HG03460 (cell line): ENCODE data around the gene STOX1.
"Not testable (repeated sequence)": the region's sequence is repeated elsewhere in the genome, so short reads cannot be mapped to it uniquely, and the experiment has no call there.

Experiments used
- ATAC-seq: cut with Tn5 transposase; IDR thresholded peaks from one replicate; pipeline ENCODE4 v1.9.1; 2021; ENCODE audit not compliant: unreplicated experiment

The STOX1 gene

DNA sequence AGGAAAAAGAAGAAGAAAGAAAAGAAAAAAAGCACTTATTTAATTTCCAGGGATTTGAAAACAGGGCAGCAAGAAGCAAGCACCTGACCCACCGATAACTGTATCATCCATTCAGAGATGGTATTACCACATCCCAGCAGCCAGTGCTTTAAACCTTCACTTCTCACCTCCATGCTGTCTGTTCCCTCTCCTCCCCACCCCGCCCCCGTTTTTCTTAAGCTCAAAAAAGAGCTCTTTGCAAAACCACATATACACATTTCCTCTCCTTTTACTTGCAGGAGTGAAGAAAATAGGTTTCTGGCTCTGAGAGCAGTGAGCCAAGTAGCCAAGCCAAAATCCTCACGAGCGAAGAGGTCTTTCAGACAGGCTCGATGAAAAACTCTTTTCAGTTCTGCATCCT lies 2.2 kb downstream of the STOX1 start:
- no peak for ATAC-seq

DNA sequence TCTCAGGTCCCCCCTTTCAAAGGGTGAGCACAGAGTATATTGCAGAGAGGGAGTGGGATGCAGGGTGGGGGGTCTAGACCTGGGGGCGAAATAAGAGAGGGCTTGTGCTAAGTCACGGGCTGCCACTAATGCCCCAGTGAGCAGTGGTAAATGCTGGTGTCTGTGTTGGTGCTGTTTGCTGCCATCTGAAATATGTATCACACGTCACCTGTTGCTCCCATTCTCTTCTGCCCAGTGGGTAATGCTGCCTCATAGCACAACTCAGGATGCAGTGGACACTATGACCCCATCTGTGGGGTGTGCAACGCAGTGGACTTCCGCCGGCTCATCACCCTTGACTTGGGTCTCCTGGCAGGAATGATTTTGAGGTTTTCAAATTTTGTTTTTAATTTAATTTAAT lies 2.6 kb downstream of the STOX1 start:
- no peak for ATAC-seq

DNA sequence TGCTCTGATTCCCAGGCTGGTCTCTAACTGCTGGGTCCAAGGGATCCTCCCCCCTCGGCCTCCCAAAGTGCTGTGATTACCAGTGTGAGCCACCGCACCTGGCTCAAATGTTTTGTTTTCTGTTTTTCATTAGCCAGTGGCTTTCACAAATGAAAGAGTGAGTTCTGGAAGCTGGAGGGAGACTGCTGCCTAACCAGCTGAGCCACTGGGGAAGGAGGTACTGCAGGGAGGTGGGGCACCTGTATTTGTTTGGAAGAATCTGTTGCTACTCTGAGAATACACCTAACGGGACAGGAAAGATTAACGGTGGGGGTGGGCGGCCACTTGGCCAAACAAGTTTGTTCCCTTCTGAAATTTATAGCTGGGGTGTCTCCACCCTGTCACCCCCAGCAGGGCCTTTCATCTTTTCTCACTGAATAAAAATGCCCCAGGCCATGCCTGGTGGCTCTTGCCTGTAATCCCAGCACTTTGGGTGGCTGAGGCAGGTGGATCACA lies 4.7 kb downstream of the STOX1 start:
- ATAC-seq: no peak

DNA sequence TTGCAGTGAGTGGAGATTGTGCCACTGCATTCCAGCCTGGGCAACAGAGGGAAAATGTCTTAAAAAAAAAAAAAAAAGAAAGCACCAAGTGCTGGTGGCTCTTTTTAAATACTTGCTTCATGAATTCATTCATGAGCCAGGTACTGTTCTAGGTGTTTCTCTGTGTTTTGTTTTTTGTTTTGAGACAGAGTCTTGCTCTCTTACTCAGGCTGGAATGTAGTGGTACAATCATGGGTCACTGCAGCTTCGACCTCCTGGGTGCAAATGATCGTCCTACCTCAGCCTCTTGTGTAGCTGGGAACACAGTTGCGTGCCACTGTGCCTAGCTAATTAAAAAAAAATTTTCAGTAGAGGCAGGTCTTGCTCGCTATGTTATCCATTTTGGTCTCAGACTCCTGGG lies 5.3 kb downstream of the STOX1 start:
- ATAC-seq: no peak

DNA sequence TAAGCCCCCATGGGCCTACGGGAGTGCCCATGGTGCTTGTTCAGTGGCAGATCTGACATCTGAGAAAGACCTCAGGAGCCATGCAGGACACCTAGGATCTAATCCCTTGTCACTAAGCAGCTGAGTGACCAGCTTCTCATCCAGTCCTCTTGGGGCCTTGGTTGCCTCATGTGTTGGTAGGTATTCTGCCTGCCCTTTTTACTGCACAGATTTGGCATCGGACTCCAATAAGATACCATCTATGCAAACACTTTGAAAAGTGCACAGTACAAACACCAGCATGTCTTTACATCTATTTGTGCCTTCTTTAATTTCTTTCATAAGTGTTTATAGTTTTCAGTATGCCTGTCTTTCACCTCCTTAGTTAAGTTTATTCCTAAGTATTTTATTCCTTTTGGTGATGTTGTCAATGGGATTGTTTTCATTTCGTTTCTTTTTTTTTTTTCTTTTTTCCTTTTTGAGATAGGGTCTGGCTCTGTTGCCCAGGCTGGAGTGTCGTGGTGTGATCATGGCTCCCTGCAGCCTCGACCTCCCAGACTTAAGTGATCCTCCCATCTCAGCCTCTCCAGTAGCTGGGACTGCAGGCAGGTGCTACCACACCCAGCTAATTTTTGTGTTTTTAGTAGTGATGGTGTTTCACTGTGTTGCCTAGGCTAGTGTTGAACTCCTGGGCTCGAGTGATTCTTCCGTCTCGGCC lies 10.4 kb downstream of the STOX1 start:
- no peak for ATAC-seq

DNA sequence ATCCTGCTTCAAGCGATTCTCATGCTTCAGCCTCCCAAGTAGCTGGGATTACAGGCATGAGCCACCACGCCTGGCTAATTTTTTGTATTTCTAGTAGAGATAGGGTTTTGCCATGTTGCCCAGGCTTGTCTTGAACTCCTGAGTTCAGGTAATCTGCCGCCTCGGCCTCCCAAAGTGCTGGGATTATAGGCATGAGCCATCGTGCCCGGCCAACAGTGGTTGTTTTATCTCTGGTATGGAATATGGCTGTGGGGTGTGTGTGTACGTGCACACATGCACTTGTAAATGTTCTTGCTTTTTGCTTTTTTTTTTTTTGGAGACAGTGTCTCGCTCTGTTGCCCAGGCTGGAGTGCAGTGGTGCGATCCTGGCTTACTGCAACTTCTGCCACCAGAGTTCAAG lies 13.3 kb downstream of the STOX1 start:
- not testable (repeated sequence) for ATAC-seq

DNA sequence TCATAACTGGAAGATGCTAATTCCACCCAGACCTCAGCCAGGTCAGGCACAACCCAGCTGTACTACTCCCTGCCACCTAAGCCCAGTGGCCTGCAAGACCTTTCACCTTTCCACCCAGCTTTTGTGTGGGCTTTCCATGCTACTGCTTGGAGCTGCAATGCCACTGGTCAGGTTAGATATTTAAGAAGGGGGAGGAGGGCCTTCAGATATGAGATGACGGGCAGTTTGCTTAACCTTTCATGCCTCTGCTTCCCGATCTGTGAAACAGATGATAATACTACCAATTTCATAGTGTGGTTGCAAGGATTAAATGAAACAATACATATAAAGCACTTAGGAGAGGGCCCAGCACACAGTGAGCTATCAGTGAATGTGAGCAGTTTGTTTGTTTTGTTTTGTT lies 20.9 kb downstream of the STOX1 start:
- no peak for ATAC-seq

DNA sequence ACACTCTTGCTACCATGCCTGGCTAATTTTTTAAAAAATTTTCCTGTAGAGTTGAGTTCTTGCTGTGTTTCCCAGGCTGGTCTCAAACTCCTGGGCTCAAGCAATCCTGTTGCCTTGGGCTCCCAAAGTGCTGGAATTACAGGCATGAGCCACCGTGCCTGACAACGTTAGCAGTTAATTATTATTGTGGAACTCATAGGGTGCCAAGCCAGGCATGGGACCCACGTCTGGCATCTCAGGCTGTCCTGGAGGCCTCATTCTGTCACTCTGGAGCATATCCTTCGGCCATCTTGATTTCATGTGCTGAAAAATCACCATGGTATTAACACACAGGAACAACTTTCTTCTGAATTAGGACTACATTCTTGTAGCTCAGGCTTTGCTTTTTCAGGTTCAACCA lies 21.5 kb downstream of the STOX1 start:
- no peak for ATAC-seq

DNA sequence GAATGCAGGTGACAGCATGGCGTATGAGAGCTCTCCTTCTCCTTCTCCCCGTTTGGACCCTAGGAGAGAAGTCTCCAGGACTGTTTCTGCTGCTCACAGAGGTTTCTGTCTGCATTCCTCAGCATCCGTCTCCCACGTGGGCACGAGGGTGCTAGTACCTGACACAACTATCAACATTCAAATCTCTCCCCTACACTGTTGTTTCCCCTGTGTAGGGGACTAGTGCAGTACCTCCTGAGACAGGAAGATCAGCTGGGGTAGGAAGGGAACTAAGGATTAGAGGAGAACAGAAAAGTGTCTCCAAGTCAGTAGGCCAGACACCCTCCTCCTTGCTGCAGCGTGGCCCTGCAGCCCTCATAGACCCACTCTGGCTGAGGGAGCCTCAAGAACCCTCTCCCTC lies 29.0 kb downstream of the STOX1 start:
- no peak for ATAC-seq

DNA sequence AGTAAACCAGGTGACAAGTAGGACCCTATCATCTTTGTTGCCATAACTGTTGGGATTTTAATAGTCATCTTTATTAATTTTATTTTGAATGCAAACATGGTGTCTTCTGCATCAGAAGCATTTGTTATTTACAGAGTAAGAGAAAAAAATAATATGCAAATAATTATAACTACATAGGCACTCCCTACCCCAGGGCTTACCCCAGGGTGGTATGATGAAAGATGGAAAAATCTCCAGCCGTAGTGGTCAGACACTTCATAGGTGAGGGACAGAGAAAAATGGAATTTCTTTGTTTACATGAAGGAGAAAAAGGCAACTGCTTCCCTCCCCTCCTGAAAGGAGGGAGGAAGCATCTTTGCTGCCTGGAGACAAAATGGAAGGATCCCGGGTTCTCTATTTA lies 29.7 kb downstream of the STOX1 start:
- ATAC-seq: no peak

DNA sequence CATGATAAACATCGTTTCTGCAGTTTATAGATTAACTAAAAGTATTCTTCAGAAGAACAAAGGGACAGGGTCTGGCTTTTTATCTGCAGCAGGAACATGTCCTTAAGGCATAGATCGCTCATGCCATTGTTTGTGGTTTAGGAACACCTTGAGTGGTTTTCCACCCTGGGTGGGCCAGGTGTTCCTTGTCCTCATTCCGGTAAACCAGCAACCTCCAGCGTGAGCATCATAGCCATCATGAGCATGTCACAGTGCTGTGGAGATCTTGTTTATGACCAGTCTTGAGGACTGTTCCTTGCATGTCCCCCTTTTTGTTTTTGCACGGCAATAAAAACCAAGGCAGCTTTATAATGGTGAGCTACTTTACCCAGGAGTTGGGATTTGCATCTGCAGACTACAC lies 33.9 kb downstream of the STOX1 start:
- ATAC-seq: no peak

DNA sequence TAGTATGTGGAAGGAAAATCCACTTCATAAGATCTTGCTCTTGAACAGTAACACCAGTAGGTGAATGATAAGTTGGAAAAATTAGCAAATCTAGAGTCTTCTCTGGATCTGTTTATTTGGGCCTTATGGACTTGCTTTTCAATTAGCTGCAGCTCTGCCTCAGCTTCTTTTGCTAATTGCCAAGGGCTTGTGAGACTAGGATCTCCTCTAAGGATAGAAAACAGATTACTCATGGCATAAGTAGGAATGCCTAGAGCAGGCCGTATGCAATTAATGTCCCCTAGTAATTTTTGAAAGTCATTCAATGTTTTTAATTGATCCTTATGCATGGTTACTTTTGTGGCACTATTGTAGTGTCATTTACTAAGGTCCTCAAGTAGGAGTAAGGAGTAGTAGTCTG lies 37.3 kb downstream of the STOX1 start:
- ATAC-seq: no peak

DNA sequence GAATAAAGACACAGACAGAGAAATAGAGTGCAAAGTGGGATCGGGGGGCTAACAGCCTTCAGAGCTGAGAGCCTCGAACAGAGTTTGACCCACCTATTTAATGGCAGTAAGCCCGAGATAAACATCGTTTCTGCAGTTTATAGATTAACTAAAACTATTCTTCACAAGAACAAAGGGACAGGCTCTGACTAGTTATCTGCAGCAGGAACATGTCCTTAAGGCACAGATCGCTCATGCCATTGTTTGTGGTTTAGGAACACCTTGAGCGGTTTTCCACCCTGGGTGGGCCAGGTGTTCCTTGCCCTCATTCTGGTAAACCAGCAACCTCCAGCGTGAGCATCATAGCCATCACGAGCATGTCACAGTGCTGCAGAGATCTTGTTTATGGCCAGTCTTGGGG lies 40.8 kb downstream of the STOX1 start:
- not testable (repeated sequence) for ATAC-seq

DNA sequence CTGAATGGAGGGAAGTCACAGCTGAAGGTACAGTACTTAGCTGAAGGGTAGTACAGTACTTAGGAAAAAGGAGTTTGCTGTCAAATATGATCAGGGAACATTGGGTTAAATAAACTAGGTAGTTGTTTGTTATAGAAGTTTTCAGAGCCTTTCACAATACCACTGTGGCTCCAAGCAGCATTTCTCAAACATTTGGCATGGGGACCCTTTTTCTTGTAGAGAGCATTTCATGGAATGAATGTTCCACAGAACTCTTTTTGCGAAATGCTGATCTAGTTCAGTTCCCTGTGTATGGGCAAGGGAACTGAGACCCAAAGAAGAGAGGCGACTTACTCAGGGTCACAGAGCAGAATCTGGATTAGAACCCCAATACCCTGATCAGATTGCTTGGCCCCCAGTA lies 42.3 kb downstream of the STOX1 start:
- ATAC-seq: no peak

DNA sequence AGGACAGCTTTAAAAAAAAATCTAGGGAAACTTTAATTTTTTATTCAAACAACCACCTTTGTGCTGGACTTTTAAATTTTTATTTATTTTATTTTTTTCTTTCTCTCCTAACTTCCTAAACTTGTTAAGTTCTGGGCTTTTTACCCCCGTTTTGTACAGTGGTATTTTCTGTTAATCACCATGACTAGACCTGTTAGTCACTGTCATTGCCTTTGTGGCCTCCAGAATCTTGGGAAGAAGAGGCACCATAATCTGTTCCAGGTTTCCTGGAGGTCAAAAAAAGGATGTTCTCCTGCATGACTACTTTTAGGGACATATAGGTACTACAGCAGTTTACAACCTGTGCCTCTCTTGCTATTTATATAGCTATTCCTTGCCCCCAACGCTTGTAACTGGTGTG lies 42.7 kb downstream of the STOX1 start:
- ATAC-seq: no peak

DNA sequence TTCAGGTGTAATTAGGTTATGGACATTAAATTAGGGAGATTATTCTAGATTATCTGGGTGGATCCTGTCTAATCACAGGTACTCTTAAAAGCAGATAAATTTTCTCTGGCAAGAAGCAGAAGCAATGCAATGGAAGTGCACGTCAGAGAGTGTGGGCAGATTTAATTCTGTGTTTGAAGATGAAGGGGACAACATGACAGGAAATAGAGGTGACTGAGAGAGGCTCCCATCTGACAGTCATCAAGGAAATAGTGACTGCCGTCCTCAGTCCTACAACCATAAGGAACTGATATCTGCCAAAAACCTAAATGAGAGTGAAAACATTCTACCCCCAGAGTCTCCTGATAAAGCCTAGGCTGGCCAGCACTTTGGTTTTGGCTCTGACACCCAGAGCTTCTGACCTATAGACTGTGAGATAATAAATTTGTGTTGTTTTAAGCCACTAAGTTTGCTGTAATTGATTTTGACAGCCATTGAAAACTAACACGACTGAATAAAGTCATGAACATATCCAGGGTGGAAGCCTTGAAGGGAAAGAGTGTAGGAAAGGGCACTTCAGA lies 43.3 kb downstream of the STOX1 start:
- no peak for ATAC-seq

DNA sequence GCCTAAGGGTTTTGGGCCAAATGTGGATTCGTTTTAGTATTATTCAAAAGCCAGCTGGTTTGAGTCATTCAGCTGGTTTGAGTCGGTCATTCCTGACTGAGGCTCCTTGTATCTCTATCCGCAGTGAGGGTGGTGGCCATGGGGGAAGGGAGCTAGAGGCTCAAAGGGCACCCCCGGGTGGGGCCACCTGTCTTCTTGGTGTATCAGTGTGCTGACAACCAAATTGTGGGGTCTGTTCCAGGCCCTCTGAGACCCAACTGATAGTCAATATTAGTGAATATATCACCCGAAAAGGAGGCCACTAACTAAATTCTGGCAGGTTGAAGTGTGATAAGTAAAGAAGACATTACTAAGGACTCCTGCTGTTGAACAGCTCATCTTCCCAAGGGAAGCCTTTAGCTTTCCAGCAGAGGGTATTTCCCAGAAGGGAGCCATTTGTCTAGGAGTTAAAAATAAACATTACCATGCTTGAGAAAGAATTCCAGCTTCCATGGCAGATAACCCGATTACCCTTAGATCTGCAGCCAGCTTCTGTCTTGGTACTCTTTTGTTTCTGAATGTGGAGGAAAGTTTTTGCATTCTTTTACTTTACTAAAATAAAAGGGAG lies 43.9 kb downstream of the STOX1 start:
- no peak for ATAC-seq

DNA sequence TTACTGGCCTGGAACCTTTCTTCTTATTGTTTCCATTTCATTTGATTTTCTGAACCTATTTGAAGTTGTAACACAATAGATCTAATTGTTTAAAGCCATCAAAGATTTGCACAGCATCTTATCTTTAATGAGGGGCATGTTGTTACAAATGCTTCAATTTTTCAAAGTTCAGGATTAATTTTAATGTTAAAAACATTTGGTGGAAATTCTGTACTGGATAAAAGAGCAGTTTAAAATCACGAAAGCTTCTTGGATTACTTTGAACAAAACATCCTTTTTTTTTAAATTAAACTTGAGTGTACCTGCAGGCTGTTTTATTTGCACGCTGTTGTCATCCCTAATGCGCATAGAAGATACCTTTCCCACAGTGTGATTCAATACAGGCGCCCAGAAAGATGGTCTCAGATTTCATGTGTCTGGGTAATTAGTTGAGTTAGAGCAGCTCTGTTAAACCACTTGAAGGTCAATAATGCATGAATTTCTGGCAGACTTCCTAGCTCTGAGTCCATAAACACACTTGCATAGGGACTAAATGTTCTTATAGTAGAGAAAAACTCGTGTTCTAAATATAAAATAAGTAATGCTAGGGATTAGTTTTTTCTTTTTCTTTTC lies 44.5 kb downstream of the STOX1 start:
- ATAC-seq: no peak

DNA sequence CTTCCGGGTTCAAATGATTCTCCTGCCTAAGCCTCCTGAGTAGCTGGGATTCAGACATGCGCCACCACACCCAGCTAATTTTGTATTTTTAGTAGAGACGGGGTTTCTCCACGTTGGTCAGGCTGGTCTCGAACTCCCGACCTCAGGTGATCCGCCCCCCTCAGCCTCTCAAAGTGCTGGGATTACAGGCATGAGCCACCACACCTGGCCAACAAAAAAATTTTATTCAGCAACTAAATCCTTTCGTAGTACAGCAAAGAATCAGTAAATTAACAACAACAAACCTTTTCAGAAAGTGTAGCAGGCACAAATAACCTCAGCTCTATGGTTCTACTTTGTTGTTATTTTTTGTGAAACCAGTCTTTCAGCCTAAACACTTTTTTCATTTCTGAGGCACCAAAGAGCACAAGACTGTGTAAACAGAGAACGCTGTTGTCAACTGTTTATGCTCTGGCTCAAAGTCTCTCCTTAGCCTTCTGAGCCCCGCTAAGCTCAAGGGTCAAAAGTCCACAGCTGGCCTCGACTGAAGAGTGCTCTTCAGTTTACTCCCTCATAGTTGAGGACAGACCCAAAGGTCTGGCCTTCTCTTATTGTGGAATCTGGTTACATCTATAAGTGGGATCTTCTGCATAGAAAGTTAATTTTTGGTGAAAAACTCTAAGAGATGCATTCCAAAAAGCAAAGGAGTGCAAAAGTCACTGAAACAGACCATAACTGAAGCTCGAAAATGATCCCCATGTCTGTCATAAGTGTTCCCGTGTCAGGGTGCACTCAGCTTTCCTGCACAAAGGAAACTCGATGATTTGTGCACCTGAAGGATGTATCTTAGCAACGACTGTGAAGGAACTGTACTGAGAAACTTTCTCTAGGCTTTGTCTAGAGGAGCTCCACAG lies 49.2 kb downstream of the STOX1 start:
- no peak for ATAC-seq

DNA sequence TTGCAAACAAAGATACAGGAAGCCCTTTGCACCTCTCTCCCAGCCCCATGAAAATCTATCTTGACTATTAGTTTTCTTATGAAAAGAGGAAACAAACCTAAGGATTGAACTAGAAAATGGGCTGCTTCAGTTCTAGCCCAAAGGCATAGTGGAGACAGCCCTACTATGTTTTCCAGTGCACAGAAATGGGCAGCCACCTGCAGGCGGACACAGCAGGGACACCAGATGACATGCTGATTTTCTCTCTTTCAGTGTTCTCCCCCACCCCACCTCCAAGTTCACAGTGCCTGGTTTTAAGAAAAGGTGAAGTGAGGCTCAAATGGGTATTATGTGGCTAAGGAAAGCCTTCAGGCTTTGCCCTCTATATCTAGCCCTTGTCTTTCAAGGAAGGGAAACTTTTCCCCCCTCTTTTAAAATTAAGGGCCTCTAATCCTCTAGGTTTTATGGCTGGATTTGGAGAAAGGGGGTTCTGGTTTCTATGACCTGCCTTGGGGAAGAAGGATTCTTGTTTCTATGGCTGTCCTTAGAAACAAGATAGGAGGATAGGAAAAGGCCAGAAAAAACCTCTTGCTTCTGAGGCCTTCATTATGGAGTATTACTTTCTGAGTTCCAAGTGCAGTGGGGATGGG lies 50.3 kb downstream of the STOX1 start:
- ATAC-seq: no peak

DNA sequence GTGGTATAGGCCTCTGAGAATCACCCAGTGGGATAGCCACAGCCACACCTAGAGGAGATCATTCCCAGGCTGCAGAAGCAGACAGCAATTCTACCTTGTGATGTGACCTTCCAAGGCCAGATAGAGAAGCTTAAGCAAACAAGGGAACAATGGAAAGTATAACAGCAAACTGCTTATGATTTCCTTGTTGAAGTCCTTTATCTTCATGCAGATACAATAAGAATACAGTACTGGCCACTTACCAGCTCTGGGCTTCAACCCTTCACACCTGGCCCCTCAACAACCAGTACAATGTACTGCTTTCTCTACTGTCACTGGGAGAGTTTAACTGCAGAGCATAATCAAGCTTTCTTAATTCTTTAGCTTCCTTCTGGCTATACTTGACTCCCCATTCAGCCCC lies 51.2 kb downstream of the STOX1 start:
- no peak for ATAC-seq
